Gastroesophageal sphincter (tissue), 4 donors: Measurements from ENCODE around the gene NAXE. TPM values are rescaled to one million over a fixed set of nuclear protein-coding genes. Genes with fewer than 3 reads are reported as not detected.
A peak's percentile ranks its signal among the peaks of the same experiment; 100 is the strongest.

Source experiments
- ATAC-seq: fragments of 150-250 bp; one replicate; pipeline ENCODE4 v1.9.1; 2016; ENCODE audit warnings: mild to moderate bottlenecking, moderate library complexity
- H3K27ac ChIP-seq, 4 donors: fragments of 200-600 bp; sonication (generic) in 3 of 4; 1 replicate in 3 of 4; 2 replicates in 1 of 4; pipeline ENCODE4 v1.5.1; 2016 to 2019
- H3K27me3 ChIP-seq: fragments of 200-600 bp; sonication (generic); one replicate; pipeline ENCODE4 v1.5.1; 2019
- H3K36me3 ChIP-seq, 2 donors: fragments of 200-600 bp; sonication (generic); one replicate each; pipeline ENCODE4 v1.5.1; 2019; ENCODE audit warnings: control low read depth in 1 of 2
- H3K4me1 ChIP-seq, 3 donors: fragments of 200-600 bp; sonication (generic); 1 replicate in 2 of 3; 2 replicates in 1 of 3; pipeline ENCODE4 v1.5.1; 2016 to 2019; ENCODE audit warnings: control low read depth in 2 of 3
- H3K4me3 ChIP-seq, 2 donors: fragments of 200-600 bp; sonication (generic); one replicate each; pipeline ENCODE4 v1.5.1; 2019; ENCODE audit warnings: mild to moderate bottlenecking in 1 of 2, moderate library complexity in 1 of 2
- H3K9me3 ChIP-seq, 3 donors: fragments of 200-600 bp; sonication (generic); one replicate each; pipeline ENCODE4 v1.5.1; 2017 to 2019; ENCODE audit warnings: control low read depth in 2 of 3
- CTCF ChIP-seq, 4 experiments: fragments of 200-600 bp in 2 of 4; fragments of 450-650 bp in 2 of 4; sonication (generic) in 1 of 4; IDR thresholded peaks; one replicate each; pipeline ENCODE4 v1.5.1; 2017 to 2019; ENCODE audit warnings: antibody characterized with exemption in 4 of 4, mild to moderate bottlenecking in 2 of 4, moderate library complexity in 2 of 4
- EP300 ChIP-seq: sonication (generic); formaldehyde crosslinking; IDR thresholded peaks from one replicate; pipeline ENCODE4 v1.6.1; 2017; ENCODE audit warnings: antibody characterized with exemption, mild to moderate bottlenecking
- POLR2A ChIP-seq, 2 donors: fragments of 450-650 bp; IDR thresholded peaks; one replicate each; pipeline ENCODE4 v1.6.1; 2017; ENCODE audit warnings: antibody characterized with exemption in 2 of 2, mild to moderate bottlenecking in 2 of 2, moderate library complexity in 1 of 2
- POLR2AphosphoS5 ChIP-seq: sonication (generic); formaldehyde crosslinking; IDR thresholded peaks from one replicate; pipeline ENCODE4 v1.6.1; 2017; ENCODE audit warnings: antibody characterized with exemption
- whole genome bisulfite sequencing, 2 donors: methylation state at CpG; one replicate each; pipeline ENCODE4 v1.1.5; 2018; ENCODE audit warnings: low coverage in 1 of 2; 5-methylcytosine and 5-hydroxymethylcytosine counted together
- total RNA-seq, 4 donors: library from RNA; depleted of rRNA; stranded (reverse); fragments of >200 nt; gene quantifications; one replicate each; pipeline ENCODE4 v1.1.0, GENCODE V29; 2016

NAXE gene
- total RNA-seq, 4 donors from 2014 or later: 65.1 to 93.6 (median 73.4) TPM

- TF ChIP-seq POLR2AphosphoS5 (peak; percentile 9), EP300 (no peak)
- peak overlapping the region; percentile 80 to 83 for H3K4me3 ChIP-seq
- H3K4me1 ChIP-seq: peaks cover 0 to 24% (median 5%) of the 10 kb centered on the region in 3 donors
- peak overlapping the region; percentile 70 to 91 (median 86) for H3K27ac ChIP-seq
- H3K9me3 ChIP-seq: no peaks in the 10 kb centered on the region
- peaks cover 0 to 48% of the 10 kb centered on the region in 2 donors for H3K36me3 ChIP-seq
- no peak for ATAC-seq
- 64 to 83% methylated on average over 5 to 8 of the region's 16 CpGs for WGBS, 2 donors
- H3K27me3 ChIP-seq: no peaks in the 10 kb centered on the region
Measured at GRCh38 chr1:156592158-156592909, 758 bp downstream of the NAXE start.

- H3K27me3 ChIP-seq: no peaks in the 10 kb centered on the region
- no peak for TF ChIP-seq CTCF (IDR thresholded peaks at IDR 0.05)
- TF ChIP-seq EP300: no peak
- no peak for TF ChIP-seq POLR2AphosphoS5
- peak in 1 of 2 donors; percentile 10 for TF ChIP-seq POLR2A (IDR thresholded peaks at IDR 0.05)
- peaks cover 0 to 24% (median 5%) of the 10 kb centered on the region in 3 donors for H3K4me1 ChIP-seq
- peak overlapping the region in 3 of 4 donors; percentile 84 to 91 (median 88) for H3K27ac ChIP-seq
- peaks cover 0 to 56% of the 10 kb centered on the region in 2 donors for H3K36me3 ChIP-seq
- ATAC-seq: no peak
- 100% methylated on average over 3 of the region's 8 CpGs; no CpG with 5 or more reads in 1 of the 2 donors for WGBS, 2 donors
- no peaks in the 10 kb centered on the region for H3K9me3 ChIP-seq
- H3K4me3 ChIP-seq: no peak overlapping the region
Measured at GRCh38 chr1:156592910-156593660, 1.5 kb downstream of the NAXE start.

- H3K27ac ChIP-seq: no peak overlapping the region
- peaks cover 0 to 61% of the 10 kb centered on the region in 2 donors for H3K36me3 ChIP-seq
- TF ChIP-seq POLR2AphosphoS5 (no peak), EP300 (no peak), CTCF (IDR thresholded peaks at IDR 0.05) (no peak), POLR2A (IDR thresholded peaks at IDR 0.05) (no peak)
- WGBS, 2 donors: 77% methylated on average over 6 of the region's 8 CpGs; no CpG with 5 or more reads in 1 of the 2 donors
- no peak overlapping the region for H3K4me3 ChIP-seq
- no peak for ATAC-seq
- peaks cover 0 to 24% (median 5%) of the 10 kb centered on the region in 3 donors for H3K4me1 ChIP-seq
- no peaks in the 10 kb centered on the region for H3K27me3 ChIP-seq
- H3K9me3 ChIP-seq: no peaks in the 10 kb centered on the region
Measured at GRCh38 chr1:156593661-156593989, 2.0 kb downstream of the NAXE start.

- no peaks in the 10 kb centered on the region for H3K9me3 ChIP-seq
- peaks cover 0 to 24% (median 5%) of the 10 kb centered on the region in 3 donors for H3K4me1 ChIP-seq
- no peaks in the 10 kb centered on the region for H3K27me3 ChIP-seq
- whole genome bisulfite sequencing, 2 donors: 71 to 87% methylated on average over 3 of the region's 3 CpGs
- ATAC-seq: no peak
- no peak overlapping the region for H3K4me3 ChIP-seq
- no peak overlapping the region for H3K27ac ChIP-seq
- TF ChIP-seq CTCF (IDR thresholded peaks at IDR 0.05) (no peak), EP300 (no peak), POLR2A (IDR thresholded peaks at IDR 0.05) (no peak), POLR2AphosphoS5 (no peak)
- H3K36me3 ChIP-seq: peaks cover 0 to 67% of the 10 kb centered on the region in 2 donors
Measured at GRCh38 chr1:156594190-156594589, 2.6 kb downstream of the NAXE start.

GRCh38 chr1:156595016-156595415 lies 3.4 kb downstream of the NAXE start:
- Histone ChIP-seq H3K4me3 (no peak overlapping the region), H3K4me1 (peaks cover 0 to 25% (median 5%) of the 10 kb centered on the region in 3 donors), H3K27me3 (no peaks in the 10 kb centered on the region), H3K9me3 (no peaks in the 10 kb centered on the region), H3K27ac (no peak overlapping the region), H3K36me3 (peaks cover 0 to 68% of the 10 kb centered on the region in 2 donors)
- ATAC-seq: no peak
- 83 to 85% methylated on average over 2 of the region's 2 CpGs for WGBS, 2 donors
- TF ChIP-seq EP300: no peak
- no peak for TF ChIP-seq POLR2AphosphoS5
